ENCODE results near the gene HS3ST6.

HS3ST6 gene

GRCh38 chr16:1950559-1950958 lies 32.3 kb upstream of the HS3ST6 start:
- no peaks in the 10 kb centered on the region for H3K79me2 ChIP-seq (ENCODE audit: insufficient read depth, low read depth)
- H2AFZ ChIP-seq (ENCODE audit: low read depth): no peak overlapping the region
- no peak overlapping the region for H3K27ac ChIP-seq
- H3K4me3 ChIP-seq (IDR thresholded peaks at IDR 0.05; ENCODE audit: insufficient read depth, low read depth, low read length): no peak overlapping the region
- H3K27me3 ChIP-seq (ENCODE audit: insufficient read depth, low read depth): peaks cover 20% of the 10 kb centered on the region; the same call in 1 of the 2 replicates
- H4K20me1 ChIP-seq (ENCODE audit: insufficient read depth): no peaks in the 10 kb centered on the region
- no peaks in the 10 kb centered on the region for H3K36me3 ChIP-seq (ENCODE audit: insufficient read depth)
- H3K4me1 ChIP-seq (ENCODE audit: low read depth, poor library complexity, severe bottlenecking): no peaks in the 10 kb centered on the region
- H3K4me2 ChIP-seq: no peak overlapping the region
- TF ChIP-seq CTCF (conservative IDR thresholded peaks at IDR 0.05; ENCODE audit: low read depth, low read length): no peak
- no peak overlapping the region for H3K9ac ChIP-seq

- Histone ChIP-seq H4K20me1 (ENCODE audit: insufficient read depth) (no peaks in the 10 kb centered on the region), H3K9ac (no peak overlapping the region), H3K4me2 (no peak overlapping the region), H3K27ac (no peak overlapping the region), H3K27me3 (ENCODE audit: insufficient read depth, low read depth) (peaks cover 17% of the 10 kb centered on the region; the same call in 1 of the 2 replicates), H3K4me3 (IDR thresholded peaks at IDR 0.05; ENCODE audit: insufficient read depth, low read depth, low read length) (no peak overlapping the region), H2AFZ (ENCODE audit: low read depth) (no peak overlapping the region), H3K4me1 (ENCODE audit: low read depth, poor library complexity, severe bottlenecking) (no peaks in the 10 kb centered on the region), H3K79me2 (ENCODE audit: insufficient read depth, low read depth) (no peaks in the 10 kb centered on the region), H3K36me3 (ENCODE audit: insufficient read depth) (no peaks in the 10 kb centered on the region)
- TF ChIP-seq CTCF (conservative IDR thresholded peaks at IDR 0.05; ENCODE audit: low read depth, low read length): no peak
Measured at GRCh38 chr16:1950047-1950446, 31.8 kb upstream of the HS3ST6 start.

DNA sequence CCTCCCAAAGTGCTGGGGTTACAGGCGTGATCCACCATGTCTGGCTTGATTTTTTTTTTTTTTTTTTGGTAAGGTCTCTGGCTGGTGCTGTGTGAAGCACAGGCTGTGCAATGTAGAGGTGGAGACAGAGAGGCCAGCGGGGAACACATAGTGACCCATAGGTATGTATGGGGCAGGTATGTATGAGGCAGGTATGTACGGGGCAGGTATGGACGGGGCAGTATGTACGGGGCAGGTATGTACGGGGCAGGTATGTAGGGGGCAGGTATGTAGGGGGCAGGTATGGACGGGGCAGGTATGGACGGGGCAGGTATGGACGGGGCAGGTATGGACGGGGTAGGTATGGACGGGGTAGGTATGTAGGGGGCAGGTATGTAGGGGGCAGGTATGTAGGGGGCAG lies 31.3 kb upstream of the HS3ST6 start:
- TF ChIP-seq CTCF (conservative IDR thresholded peaks at IDR 0.05; ENCODE audit: low read depth, low read length): no peak
- Histone ChIP-seq H3K27me3 (ENCODE audit: insufficient read depth, low read depth) (peaks cover 12% of the 10 kb centered on the region; the same call in 1 of the 2 replicates), H3K36me3 (ENCODE audit: insufficient read depth) (no peaks in the 10 kb centered on the region), H4K20me1 (ENCODE audit: insufficient read depth) (no peaks in the 10 kb centered on the region), H3K4me1 (ENCODE audit: low read depth, poor library complexity, severe bottlenecking) (no peaks in the 10 kb centered on the region), H2AFZ (ENCODE audit: low read depth) (no peak overlapping the region), H3K4me2 (no peak overlapping the region), H3K9ac (no peak overlapping the region), H3K79me2 (ENCODE audit: insufficient read depth, low read depth) (no peaks in the 10 kb centered on the region), H3K4me3 (IDR thresholded peaks at IDR 0.05; ENCODE audit: insufficient read depth, low read depth, low read length) (no peak overlapping the region), H3K27ac (no peak overlapping the region)

DNA sequence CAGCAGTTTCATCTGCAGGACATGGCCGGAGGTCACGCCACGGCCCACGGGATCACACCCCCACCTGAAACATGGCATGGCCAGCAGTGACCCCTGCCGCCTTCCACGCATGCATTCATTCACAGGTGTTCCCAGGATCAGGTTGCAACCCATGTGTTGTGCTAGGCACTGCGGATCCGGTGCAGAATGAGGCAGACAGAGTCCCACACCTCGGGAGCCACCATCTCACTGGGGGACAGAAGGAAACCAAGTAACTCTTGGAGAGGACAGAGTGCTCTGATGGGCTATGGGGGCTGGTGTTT lies 29.1 kb upstream of the HS3ST6 start:
- Histone ChIP-seq H3K4me1 (ENCODE audit: low read depth, poor library complexity, severe bottlenecking) (peaks cover 9% of the 10 kb centered on the region), H3K4me3 (IDR thresholded peaks at IDR 0.05; ENCODE audit: insufficient read depth, low read depth, low read length) (no peak overlapping the region), H2AFZ (ENCODE audit: low read depth) (no peak overlapping the region), H3K79me2 (ENCODE audit: insufficient read depth, low read depth) (no peaks in the 10 kb centered on the region), H3K27ac (no peak overlapping the region), H3K9ac (no peak overlapping the region), H3K4me2 (no peak overlapping the region), H3K36me3 (ENCODE audit: insufficient read depth) (no peaks in the 10 kb centered on the region), H4K20me1 (ENCODE audit: insufficient read depth) (no peaks in the 10 kb centered on the region), H3K27me3 (ENCODE audit: insufficient read depth, low read depth) (peaks cover 3% of the 10 kb centered on the region; the same call in 1 of the 2 replicates)
- TF ChIP-seq CTCF (conservative IDR thresholded peaks at IDR 0.05; ENCODE audit: low read depth, low read length): no peak
